ENCODE data around the gene GYG2.

The GYG2 gene

DNA sequence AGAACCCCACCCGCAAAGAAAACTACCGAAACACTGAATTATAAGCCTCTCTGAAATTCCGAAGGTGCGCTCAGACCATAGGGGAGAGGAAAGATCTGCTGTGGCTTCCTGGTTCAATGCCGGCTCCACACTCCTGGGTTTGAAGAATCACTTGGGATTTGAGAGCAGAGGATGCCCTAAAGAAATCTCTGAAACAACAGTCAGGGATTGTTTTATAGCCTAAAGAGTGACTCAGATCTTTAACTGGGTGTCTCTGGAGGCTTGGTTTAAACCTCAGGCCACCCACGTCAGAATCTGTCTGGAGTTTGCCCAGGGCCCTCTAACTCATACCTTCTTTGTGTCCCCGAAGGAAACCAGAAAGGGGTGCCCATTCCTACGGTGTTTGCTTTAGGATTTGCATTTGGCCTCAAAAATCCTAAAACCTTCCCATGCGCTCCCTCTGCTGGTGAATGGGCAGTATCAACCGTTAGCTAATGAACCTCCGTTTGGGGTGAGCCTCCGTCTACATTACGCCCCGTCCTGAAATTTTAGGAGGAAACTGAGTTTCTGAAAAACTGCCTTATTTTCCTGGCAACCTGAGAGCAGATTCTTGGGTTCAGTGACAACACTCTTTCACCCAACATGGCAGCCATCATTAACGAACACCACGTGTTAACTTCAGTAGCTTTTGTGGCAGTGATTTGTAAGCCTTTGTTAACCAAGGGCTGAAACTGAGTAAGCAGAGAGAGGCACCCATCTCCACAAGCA, 16.4 kb upstream of the GYG2 start:
- DNase-seq (ENCODE audit: low read depth in 2 of 3, low spot score in 1 of 3), result peak; percentile 9 to 52 (median 21)

DNA sequence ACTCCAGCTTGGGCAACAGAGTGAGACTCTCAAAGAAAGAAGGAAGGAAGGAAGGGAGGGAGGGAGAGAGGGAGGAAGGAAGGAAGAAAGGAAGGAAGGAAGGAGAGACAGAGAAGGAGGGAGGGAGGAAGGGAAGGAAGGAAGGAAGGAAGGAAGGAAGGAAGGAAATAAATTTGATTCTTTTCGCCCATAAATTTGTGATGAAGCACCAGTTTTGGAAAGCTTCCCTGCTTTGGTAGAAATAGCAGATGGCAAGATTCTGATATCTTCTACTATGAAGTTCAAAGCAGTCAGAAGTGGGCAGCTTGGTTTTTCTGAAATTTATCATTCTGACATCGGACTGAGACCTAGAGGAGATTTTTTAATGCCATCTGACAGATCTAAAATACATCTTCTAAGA, 11.7 kb upstream of the GYG2 start:
- no peak for DNase-seq (ENCODE audit: low read depth in 2 of 3, low spot score in 1 of 3)

GRCh38 chrX:2819345-2820135, 9.2 kb upstream of the GYG2 start:
- DNase-seq (ENCODE audit: low read depth in 2 of 3, low spot score in 1 of 3), result peak in 1 of 3 donors; percentile 3

GRCh38 chrX:2820136-2820771, 8.5 kb upstream of the GYG2 start:
- no peak for DNase-seq (ENCODE audit: low read depth in 2 of 3, low spot score in 1 of 3)

DNA sequence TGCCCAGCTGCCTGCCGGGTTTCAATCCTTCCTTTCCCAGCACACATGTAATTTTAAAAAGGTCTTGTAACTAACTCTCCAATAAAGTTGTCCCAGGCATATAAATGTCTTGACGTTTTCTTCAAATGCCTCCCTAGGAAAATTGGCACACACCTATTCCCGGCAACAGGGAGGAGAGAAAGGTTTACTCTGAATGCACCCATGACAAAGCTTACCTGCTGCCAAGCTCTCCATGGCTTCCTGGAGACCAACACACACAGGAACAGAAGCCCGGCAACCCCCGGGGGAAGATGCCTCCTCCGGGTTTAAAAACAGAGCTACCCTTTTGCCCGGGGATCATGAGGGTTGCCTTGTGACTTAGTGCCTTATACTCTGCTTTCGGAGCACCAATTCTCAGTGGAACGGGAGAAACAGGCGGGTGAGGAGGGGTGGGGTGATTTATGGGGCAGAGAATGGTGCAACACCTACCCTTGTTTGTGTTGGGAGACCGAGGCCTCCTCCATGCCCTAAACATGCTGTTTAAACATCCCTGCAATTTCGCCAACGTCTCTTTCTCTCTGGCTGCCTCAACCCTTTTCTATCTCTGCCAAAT, 4.8 kb upstream of the GYG2 start:
- DNase-seq (ENCODE audit: low read depth in 2 of 3, low spot score in 1 of 3), result no peak

DNA sequence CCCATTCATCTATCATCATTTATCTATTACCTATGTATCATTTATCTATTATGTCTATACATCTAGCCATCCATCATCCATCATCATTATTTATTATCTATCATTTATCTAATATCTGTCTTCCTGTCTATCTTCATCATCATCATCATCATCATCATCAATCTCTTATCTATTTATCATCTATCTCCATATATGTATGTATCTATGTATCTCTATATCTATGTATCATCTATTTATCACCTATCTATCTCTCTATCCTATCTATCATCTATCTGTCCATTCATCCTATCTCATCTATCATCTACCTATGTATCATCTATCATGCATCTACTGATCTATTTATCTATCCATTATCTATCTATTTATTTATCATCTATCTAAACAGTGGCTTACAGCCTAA, 3.8 kb upstream of the GYG2 start:
- no peak for DNase-seq (ENCODE audit: low read depth in 2 of 3, low spot score in 1 of 3)

GRCh38 chrX:2828959-2829411, 255 bp downstream of the GYG2 start:
- no peak for DNase-seq (ENCODE audit: low read depth in 2 of 3, low spot score in 1 of 3)

DNA sequence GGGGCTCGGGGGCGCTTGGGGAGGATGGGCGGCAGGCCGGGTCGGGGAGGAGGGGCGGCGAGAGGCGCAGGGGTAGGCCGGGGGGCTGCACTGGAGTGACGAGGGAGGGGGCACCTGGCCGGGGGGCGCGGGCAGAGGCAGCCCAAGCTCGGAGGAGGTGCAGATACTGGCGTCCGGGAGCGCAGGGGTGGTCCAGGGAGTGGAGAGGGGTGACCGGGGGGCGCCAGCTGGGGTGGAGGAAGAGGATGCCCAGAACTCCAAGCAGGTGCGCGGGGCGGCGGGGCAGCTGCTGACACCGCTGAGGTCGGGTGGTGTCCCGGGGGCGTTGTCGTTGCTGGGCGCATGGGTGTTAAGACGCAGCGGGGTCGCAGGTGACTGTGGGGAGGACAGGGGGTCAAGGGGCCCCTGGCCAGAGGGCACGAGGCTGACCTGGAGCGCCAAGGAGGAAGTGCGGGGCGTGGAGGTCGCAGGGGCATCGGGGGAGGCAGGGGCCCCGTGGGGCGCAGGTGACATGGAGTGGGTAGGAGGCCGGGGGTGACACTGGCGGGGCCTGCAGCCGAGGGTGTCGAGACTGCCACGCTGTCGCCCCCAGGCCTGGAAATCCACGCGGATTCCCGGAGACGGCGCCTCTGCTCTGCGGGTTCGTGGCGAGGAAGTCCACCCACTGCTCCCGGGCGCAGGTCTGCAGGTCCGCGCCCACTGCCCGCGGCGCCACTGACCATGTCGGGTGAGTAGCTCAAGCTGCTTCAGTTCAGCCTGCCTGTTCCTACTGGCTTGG, 928 bp downstream of the GYG2 start:
- DNase-seq (ENCODE audit: low read depth in 2 of 3, low spot score in 1 of 3), result no peak

DNA sequence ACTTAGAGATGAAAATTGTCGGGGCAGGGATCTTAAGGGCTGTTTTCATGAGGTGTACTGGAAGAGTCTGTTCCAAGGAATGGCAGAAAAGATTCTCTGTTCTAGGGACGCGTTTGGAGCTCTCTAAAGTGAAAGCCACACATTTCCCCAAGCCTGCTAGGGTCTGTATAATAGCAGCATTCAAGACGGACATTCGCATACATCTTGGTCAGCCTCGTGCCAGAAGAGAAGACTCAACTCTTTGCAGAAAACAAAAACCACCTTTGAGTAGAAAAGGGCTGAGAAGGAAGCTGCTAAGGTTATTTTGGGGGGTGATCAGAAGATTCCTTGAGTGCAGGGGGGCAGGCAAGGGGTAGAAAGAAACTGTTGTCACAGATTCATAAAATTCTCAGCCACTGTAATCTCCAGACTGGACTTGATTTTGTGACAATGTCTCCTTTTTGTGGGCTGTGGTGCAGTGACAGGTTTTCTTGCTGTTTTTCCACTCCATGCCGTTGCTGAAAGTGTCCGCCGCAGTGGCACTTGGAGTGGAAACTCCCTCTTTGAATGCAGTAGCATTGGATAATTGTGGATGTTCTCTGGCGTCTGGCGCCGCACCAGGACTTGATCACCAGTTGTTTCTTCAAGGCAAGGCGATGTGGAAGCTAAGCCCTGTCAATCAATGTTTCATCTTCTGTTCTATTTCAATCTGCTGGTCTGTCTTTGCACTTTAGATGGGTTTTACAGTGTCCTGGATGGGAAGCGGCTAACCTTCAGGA, 2.9 kb downstream of the GYG2 start:
- DNase-seq (ENCODE audit: low read depth in 2 of 3, low spot score in 1 of 3), result no peak

- no peak for DNase-seq (ENCODE audit: low read depth in 2 of 3, low spot score in 1 of 3)
Measured at GRCh38 chrX:2837961-2838360, 9.2 kb downstream of the GYG2 start.

- no peak for DNase-seq (ENCODE audit: low read depth in 2 of 3, low spot score in 1 of 3)
Measured at GRCh38 chrX:2840961-2841360, 12.2 kb downstream of the GYG2 start.

DNA sequence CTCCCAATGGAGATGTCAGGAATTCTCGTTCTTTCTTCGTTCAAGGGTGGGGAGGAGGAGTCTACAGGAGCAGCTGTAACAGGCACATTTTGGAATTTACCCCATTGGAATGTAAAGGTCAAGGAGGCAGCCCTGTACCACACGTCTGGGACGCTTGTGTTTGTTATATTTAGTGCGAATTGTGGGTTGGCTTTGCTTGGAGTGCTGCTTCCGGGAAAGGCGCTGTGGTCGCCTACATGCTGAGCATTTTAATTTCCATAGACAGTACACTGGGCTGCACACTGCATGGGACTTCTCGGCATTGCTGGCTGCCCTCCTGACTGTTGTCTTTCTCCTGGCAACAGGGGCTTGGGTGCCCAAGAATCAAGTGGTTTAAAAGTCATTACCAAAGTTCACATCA, 12.8 kb downstream of the GYG2 start:
- DNase-seq (ENCODE audit: low read depth in 2 of 3, low spot score in 1 of 3), result no peak

DNA sequence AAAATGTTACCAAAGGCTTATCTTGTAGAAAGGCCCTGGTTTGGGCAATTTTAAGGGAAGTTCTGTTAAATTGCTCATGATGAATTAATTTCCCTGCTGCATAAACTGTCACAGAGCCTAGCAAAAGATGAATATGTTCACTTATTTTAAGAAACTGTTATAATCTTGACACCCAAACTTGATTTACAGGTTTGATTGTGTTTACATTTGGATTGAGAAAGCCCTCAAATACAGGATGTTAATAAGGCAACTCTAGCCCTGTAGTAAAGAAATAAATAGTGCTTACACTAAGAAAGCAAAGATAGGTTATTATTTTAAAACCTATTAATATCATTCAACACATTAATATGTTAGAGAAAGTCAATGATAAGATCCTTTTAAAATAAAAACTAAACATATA, 18.3 kb downstream of the GYG2 start:
- DNase-seq (ENCODE audit: low read depth in 2 of 3, low spot score in 1 of 3), result no peak

DNA sequence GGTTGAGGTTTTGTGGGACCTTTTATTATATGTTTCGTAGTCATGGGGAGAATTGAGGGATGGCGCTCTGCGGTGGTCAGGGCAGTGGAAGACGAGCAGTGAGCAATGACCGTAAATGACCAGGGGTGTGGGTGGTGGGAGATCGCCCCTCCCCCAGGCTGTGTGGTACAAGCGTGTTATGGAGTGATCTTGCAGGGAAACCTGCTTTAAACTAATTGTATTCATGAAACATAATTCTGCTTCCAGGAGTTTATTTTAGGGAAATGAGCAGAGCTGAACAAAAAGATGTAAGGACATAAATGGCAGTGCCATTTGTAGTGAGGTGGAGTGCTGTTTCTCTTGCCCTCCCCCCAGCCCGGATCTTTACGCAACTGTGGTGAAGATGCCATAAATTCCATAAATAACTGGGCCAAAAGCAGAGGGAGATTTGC, 20.2 kb downstream of the GYG2 start:
- no peak for DNase-seq (ENCODE audit: low read depth in 2 of 3, low spot score in 1 of 3)

- DNase-seq (ENCODE audit: low read depth in 2 of 3, low spot score in 1 of 3), result no peak
Measured at GRCh38 chrX:2854918-2855317, 26.2 kb downstream of the GYG2 start.

GRCh38 chrX:2855761-2856160, 27.0 kb downstream of the GYG2 start:
- no peak for DNase-seq (ENCODE audit: low read depth in 2 of 3, low spot score in 1 of 3)

- DNase-seq (ENCODE audit: low read depth in 2 of 3, low spot score in 1 of 3), result no peak
Measured at GRCh38 chrX:2857566-2857965, 28.8 kb downstream of the GYG2 start.

GRCh38 chrX:2859197-2859797, 30.6 kb downstream of the GYG2 start:
- DNase-seq (ENCODE audit: low read depth in 2 of 3, low spot score in 1 of 3), result no peak

DNA sequence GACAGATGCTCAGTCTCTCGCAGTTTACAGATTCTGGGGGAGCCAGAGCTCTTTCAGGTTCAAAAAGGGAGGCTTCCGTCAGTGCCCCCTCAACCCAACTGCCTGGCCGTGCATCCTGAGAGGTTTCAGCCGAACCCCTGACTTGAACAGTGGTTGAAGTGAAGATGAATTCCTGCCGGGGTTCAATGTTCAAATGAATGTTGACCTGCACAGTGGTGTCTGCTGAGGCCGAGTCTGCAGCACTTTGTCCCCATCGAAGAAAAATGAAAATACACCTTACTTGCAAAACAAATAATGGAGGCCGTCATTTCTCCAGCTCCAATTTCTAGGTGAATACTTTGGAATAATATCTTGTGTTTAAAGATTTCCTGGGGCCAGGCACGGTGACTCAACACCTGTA, 33.7 kb downstream of the GYG2 start:
- DNase-seq (ENCODE audit: low read depth in 2 of 3, low spot score in 1 of 3), result no peak

DNA sequence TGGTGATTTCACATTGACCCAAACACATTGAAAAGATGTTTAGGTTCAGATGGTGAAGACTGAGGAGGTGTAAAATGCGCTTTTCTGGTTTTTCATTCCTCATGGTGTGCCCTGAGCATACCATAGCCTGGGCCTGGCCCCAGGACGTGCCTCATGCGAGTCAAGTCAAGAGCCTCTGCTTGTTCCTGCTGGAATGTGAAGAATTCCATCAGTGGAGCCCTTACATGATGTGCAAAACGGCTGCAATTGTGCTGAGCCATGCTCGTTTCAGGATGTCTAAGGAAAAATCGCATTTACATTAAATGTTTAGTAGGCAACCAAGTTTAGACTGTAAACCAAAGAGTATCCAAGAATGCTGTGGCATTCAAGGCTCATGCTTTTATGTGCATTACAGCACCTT, 34.9 kb downstream of the GYG2 start:
- DNase-seq (ENCODE audit: low read depth in 2 of 3, low spot score in 1 of 3), result no peak

Measured in stimulated activated CD4-positive, alpha-beta T cell treated with anti-CD3 and anti-CD28 coated beads, Interleukin-12 subunit alpha, Interleukin-12 subunit beta, amount 100 ng/mL, for 48 hours (primary cell).